Measurements from ENCODE around the gene DDI2.

DDI2 gene

DNA sequence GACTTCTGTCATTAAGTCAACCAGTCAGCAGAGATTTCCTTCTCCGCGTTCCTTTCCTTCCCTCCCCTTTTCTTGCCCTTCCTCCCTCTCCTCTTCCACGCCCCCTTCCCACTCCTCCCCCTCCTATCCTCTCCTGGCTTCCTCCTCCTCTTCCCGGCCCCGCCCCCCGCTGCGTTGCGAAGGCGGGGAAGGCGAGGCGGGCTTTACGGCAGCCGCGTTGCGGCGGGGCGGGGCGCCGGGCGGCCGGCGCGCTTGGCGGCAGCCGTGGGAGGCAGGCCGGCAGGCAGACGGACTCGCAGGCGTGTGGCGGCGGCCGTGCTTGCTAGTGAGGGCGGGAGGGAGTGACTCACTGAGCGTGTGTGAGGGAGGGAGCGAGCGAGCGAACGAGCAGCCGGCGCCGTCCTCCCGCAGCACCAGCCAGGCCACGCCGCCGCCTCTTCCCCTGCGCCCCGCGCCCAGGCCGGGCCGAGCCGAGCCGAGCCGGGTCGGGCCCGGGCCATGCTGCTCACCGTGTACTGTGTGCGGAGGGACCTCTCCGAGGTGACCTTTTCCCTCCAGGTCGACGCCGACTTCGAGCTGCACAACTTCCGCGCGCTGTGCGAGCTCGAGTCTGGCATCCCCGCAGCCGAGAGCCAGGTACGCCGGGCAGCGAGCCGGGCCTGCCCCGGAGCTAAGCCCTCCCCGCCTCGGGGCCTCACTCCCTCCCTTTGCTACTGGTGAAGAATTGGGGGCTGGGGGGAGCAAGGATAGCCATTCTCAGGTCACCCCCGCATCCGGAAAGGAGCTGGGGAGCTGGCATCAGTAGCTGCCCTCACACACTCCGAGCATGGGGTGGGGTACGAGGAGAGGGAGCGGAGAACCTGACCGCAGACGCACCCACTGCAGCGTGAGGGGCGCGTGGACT, at the start of gene DDI2:
DDI2 (plus strand) TSS at position 286 of the 904 bp plus-strand sequence; CDS start at position 499, 213 bp downstream.
- peaks cover 25% of the 10 kb centered on the region for H3K36me3 ChIP-seq (ENCODE audit: insufficient read depth, low read length)
- peak within 1 kb of the TSS; percentile 93 for H3K27ac ChIP-seq
- H3K9me3 ChIP-seq (ENCODE audit: low read depth, low read length) = no peaks in the 10 kb centered on the region
- H3K4me3 ChIP-seq = peak within 1 kb of the TSS; percentile 96
- DNase-seq (ENCODE audit: low read depth, low spot score) = peak; percentile 91
- TF ChIP-seq POLR2AphosphoS5 (IDR thresholded peaks at IDR 0.05; ENCODE audit: borderline replicate concordance, low read depth, low read length) (peak; percentile 53; the same call in 1 of the 2 replicates), FOXP2 (optimal IDR thresholded peaks at IDR 0.05; ENCODE audit: control extremely low read depth, extremely low read length, insufficient read depth) (no peak)
- peak within 1 kb of the TSS; percentile 83 for H3K9ac ChIP-seq (ENCODE audit: insufficient read length)

DNA sequence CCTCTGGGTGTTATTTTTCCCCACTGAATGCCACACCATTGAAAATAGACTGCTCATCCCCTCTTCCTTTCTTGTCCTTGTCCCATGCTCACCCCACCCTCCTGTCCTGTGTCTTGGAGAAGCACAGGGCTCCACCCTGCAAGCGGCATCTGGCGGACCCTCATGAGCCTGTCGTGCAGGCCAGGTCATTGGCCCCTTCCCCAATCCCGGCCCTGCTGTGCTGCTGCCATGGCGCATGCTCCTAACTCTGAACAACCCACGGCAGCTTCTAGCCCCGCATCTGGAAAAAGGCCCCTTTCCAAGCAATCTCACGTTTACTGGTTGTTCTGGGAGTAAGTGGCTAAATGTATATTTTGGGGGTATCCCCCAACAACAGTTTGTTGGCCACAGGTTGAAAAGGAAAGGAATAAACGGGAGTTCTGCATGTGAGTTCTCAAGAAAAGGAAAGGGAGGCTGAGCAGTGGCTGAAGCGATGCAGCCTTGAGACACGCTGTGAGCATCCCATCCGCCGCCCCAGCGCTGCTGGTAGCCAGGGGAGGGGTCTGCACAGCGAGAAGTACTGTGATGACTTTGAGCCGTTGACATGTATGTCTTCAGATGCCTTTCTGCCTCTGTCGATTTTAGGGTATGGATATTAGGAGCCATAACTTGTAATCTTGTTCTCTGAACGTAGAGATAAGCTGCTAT, 48.7 kb upstream of the DDI2 start:
- no peak for TF ChIP-seq EZH2 (IDR thresholded peaks at IDR 0.05)
- no peak for TF ChIP-seq POLR2AphosphoS5 (IDR thresholded peaks at IDR 0.05; ENCODE audit: borderline replicate concordance, low read depth, low read length)
- no peak overlapping the region for H3K4me3 ChIP-seq
- no peak overlapping the region for H3K27ac ChIP-seq
- H3K9ac ChIP-seq (ENCODE audit: insufficient read length) = no peak overlapping the region
- peaks cover 41% of the 10 kb centered on the region for H3K36me3 ChIP-seq (ENCODE audit: insufficient read depth, low read length)
- DNase-seq (ENCODE audit: low read depth, low spot score) = no peak
- H3K9me3 ChIP-seq (ENCODE audit: low read depth, low read length) = no peaks in the 10 kb centered on the region

DNA sequence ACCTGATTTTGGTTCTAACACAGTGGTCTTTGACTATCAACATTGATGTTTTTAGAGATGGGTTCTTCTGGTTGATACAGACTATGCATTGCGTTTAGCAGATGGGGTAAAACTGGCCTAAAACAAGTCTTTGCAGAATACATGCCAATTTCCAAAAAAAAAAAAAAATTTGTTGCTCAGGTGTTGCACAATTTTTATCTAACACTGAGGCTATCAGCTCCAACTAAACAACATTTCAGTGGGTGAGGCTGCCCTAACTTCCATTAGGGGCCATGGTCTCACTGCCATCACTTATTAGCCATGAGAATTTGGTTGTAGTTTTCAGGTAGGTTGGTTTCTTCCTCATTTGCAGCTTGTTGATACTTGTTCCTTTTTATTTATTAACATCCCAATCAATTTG, 46.4 kb upstream of the DDI2 start:
- DNase-seq (ENCODE audit: low read depth, low spot score) = no peak
- H3K9ac ChIP-seq (ENCODE audit: insufficient read length) = no peak overlapping the region
- H3K4me3 ChIP-seq = no peak overlapping the region
- H3K9me3 ChIP-seq (ENCODE audit: low read depth, low read length) = no peaks in the 10 kb centered on the region
- H3K27ac ChIP-seq = no peak overlapping the region
- no peak for TF ChIP-seq POLR2AphosphoS5 (IDR thresholded peaks at IDR 0.05; ENCODE audit: borderline replicate concordance, low read depth, low read length)
- no peak for TF ChIP-seq FOXP2 (optimal IDR thresholded peaks at IDR 0.05; ENCODE audit: control extremely low read depth, extremely low read length, insufficient read depth)
- TF ChIP-seq EZH2 (IDR thresholded peaks at IDR 0.05) = no peak
- peaks cover 29% of the 10 kb centered on the region for H3K36me3 ChIP-seq (ENCODE audit: insufficient read depth, low read length)

DNA sequence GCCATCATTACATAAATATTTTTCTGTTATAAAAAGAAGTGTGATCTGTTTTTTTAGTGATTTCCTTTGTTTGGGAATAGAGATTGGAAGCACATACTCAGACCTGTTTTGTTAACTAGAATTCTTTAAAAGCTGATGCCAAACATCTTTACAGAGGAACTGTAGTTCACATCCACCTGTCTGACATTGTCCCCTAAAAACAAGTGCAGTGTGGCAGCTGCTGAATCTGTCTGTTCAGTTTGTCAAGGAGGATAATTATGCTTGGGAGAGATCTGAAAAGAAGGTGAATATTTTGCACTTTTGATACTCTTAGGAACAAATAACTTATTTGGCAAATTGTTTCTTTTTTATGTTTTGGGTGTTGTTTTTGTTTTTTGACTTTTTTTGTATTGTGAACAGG, 46.0 kb upstream of the DDI2 start:
- Histone ChIP-seq H3K9me3 (ENCODE audit: low read depth, low read length) (no peaks in the 10 kb centered on the region), H3K9ac (ENCODE audit: insufficient read length) (no peak overlapping the region), H3K27ac (no peak overlapping the region), H3K4me3 (no peak overlapping the region), H3K36me3 (ENCODE audit: insufficient read depth, low read length) (peaks cover 25% of the 10 kb centered on the region)
- DNase-seq (ENCODE audit: low read depth, low spot score) = no peak
- TF ChIP-seq FOXP2 (optimal IDR thresholded peaks at IDR 0.05; ENCODE audit: control extremely low read depth, extremely low read length, insufficient read depth) (no peak), POLR2AphosphoS5 (IDR thresholded peaks at IDR 0.05; ENCODE audit: borderline replicate concordance, low read depth, low read length) (no peak)

DNA sequence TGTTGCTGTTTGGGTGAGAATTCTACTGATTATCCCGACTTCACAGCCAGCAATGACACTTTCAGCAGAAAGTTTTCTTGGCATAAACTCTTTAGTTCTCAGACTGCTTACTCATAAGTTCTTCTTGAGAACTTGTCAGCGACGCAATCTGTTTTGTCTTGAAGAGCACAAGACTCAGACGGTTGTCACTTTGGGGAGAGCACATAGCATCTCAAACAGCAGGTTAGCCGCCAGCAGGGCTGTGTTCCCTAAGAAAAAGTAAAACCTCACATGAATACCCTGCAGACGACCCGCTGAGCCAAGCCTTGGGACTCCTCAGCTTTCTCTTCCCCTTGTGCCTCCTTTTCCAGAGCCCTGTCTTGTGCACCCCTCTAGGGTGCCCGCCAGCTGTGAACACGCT, 43.8 kb upstream of the DDI2 start:
- no peak for TF ChIP-seq POLR2AphosphoS5 (IDR thresholded peaks at IDR 0.05; ENCODE audit: borderline replicate concordance, low read depth, low read length)
- Histone ChIP-seq H3K9ac (ENCODE audit: insufficient read length) (no peak overlapping the region), H3K9me3 (ENCODE audit: low read depth, low read length) (no peaks in the 10 kb centered on the region), H3K36me3 (ENCODE audit: insufficient read depth, low read length) (peaks cover 3% of the 10 kb centered on the region; the same call in 1 of the 2 replicates), H3K4me3 (no peak overlapping the region), H3K27ac (no peak overlapping the region)
- no peak for DNase-seq (ENCODE audit: low read depth, low spot score)

DNA sequence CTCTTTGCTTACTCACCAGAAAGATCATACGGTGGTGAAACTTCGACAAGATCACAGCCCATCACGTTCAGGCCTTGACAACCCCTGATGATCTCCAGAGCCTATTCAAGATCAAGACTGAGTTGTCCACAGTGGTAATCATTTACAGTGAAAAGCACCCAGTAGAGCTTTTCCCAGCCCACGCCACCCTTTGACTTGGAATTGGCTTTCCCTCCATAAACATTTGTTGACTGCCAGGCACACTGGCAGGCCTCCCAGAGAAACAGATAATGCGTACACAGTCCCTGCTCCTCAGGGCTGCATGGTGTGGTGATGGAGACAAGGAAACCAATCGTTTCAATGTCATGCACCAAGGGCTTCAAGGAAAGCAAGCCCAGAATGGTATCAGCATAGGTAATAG, 42.5 kb upstream of the DDI2 start:
- Histone ChIP-seq H3K9me3 (ENCODE audit: low read depth, low read length) (no peaks in the 10 kb centered on the region), H3K36me3 (ENCODE audit: insufficient read depth, low read length) (no peaks in the 10 kb centered on the region; the same call in 1 of the 2 replicates), H3K4me3 (no peak overlapping the region), H3K27ac (no peak overlapping the region), H3K9ac (ENCODE audit: insufficient read length) (no peak overlapping the region)
- DNase-seq (ENCODE audit: low read depth, low spot score) = no peak
- TF ChIP-seq FOXP2 (optimal IDR thresholded peaks at IDR 0.05; ENCODE audit: control extremely low read depth, extremely low read length, insufficient read depth) = no peak
- TF ChIP-seq EZH2 (IDR thresholded peaks at IDR 0.05) = no peak
- no peak for TF ChIP-seq POLR2AphosphoS5 (IDR thresholded peaks at IDR 0.05; ENCODE audit: borderline replicate concordance, low read depth, low read length)

DNA sequence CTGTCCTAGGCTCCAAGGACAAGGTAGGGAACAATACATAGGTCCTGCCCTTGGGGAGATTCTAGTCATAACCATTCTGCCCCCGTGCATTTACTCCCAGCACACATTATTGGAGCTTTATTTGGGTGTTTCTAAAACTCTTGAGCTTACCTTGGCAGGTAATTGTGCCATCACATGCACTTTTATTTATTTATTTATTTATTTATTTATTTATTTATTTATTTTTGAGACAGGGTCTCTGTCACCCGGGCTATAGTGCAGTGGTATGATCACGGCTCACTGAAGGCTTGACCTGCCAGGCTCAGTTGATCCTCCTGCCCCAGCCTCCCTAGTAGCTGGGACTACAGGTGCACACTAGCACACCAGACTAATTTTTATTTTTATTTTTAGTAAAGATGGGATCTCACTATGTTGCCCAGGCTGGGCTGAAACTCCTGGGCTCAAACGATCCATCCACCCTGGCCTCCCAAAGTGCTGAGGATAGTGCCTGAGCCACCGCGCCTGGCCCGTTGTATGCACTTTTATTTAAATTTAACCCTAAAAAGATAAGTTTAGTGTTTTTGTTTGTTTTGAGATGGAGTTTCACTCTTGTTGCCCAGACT, 41.6 kb upstream of the DDI2 start:
- Histone ChIP-seq H3K4me3 (no peak overlapping the region), H3K9me3 (ENCODE audit: low read depth, low read length) (no peaks in the 10 kb centered on the region), H3K27ac (no peak overlapping the region), H3K36me3 (ENCODE audit: insufficient read depth, low read length) (no peaks in the 10 kb centered on the region; the same call in 1 of the 2 replicates), H3K9ac (ENCODE audit: insufficient read length) (no peak overlapping the region)
- TF ChIP-seq EZH2 (IDR thresholded peaks at IDR 0.05) = no peak
- no peak for TF ChIP-seq POLR2AphosphoS5 (IDR thresholded peaks at IDR 0.05; ENCODE audit: borderline replicate concordance, low read depth, low read length)
- no peak for TF ChIP-seq FOXP2 (optimal IDR thresholded peaks at IDR 0.05; ENCODE audit: control extremely low read depth, extremely low read length, insufficient read depth)
- no peak for DNase-seq (ENCODE audit: low read depth, low spot score)

DNA sequence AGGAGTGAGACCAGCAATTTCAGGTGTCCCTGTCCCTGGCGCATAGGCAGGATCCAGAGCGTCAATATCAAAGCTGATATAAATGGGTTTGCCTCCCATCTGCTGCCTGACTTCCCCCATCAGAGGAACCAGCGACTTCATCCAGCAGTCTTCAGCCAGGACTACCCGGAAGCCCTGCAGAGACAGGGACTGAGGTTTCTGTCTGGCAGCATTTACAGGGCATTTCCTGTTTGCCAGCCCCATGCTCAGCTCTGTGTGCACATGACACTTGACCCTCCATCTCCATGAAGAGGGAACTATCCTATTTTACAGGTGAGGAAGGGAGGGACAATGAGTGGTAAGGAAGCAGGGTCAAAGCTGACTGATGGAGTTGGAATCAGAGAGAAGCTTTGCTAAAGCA, 39.6 kb upstream of the DDI2 start:
- Histone ChIP-seq H3K9me3 (ENCODE audit: low read depth, low read length) (no peaks in the 10 kb centered on the region), H3K27ac (no peak overlapping the region), H3K36me3 (ENCODE audit: insufficient read depth, low read length) (no peaks in the 10 kb centered on the region), H3K4me3 (no peak overlapping the region), H3K9ac (ENCODE audit: insufficient read length) (no peak overlapping the region)
- TF ChIP-seq EZH2 (IDR thresholded peaks at IDR 0.05) (no peak), POLR2AphosphoS5 (IDR thresholded peaks at IDR 0.05; ENCODE audit: borderline replicate concordance, low read depth, low read length) (no peak), FOXP2 (optimal IDR thresholded peaks at IDR 0.05; ENCODE audit: control extremely low read depth, extremely low read length, insufficient read depth) (no peak)
- no peak for DNase-seq (ENCODE audit: low read depth, low spot score)

Measured in SK-N-MC (cell line).